OCI-LY3 (cell line): Measurements from ENCODE around the gene ATXN2.
"Not testable (repeated sequence)": the region's sequence is repeated elsewhere in the genome, so short reads cannot be mapped to it uniquely, and the experiment has no call there.

Source experiments
- H2AFZ ChIP-seq: fragments of 200-600, 300-600 bp; shearing (Covaris generic); 2 replicates; pipeline ENCODE4 v1.6.0; 2014; ENCODE audit warnings: antibody characterized with exemption, low read depth, low read length
- H3K27ac ChIP-seq: fragments of 200-600, 300-600 bp; sonication (generic); 2 replicates; pipeline ENCODE4 v1.5.1; 2014; ENCODE audit warnings: mild to moderate bottlenecking, low read length, moderate library complexity, mixed read lengths
- H3K27me3 ChIP-seq: fragments of 200-600, 300-600 bp; sonication (generic); 2 replicates; pipeline ENCODE4 v1.6.1; 2014; ENCODE audit warnings: low read depth, low read length, mixed read lengths
- H3K36me3 ChIP-seq: fragments of 200-600, 300-600 bp; sonication (generic); replicated peaks from 2 replicates; pipeline ENCODE3; 2014; ENCODE audit warnings: low read depth, low read length, mixed read lengths
- H3K4me1 ChIP-seq: fragments of 300-600, 200-600 bp; sonication (generic); 2 replicates; pipeline ENCODE4 v1.6.1; 2014; ENCODE audit warnings: low read length, mixed read lengths
- H3K4me2 ChIP-seq: fragments of 200-600, 300-600 bp; sonication (generic); 2 replicates; pipeline ENCODE4 v1.6.1; 2014; ENCODE audit warnings: low read length, mixed read lengths
- H3K4me3 ChIP-seq: fragments of 300-600, 200-600 bp; sonication (generic); 2 replicates; pipeline ENCODE4 v1.5.1; 2014; ENCODE audit warnings: antibody characterized with exemption, mild to moderate bottlenecking, low read length, moderate library complexity
- H3K79me2 ChIP-seq: fragments of 300-600, 200-600 bp; shearing (Covaris generic); 2 replicates; pipeline ENCODE4 v1.6.1; 2014; ENCODE audit warnings: mild to moderate bottlenecking, low read length, mixed read lengths
- H3K9ac ChIP-seq: fragments of 300-600, 200-600 bp; shearing (Covaris generic); 2 replicates; pipeline ENCODE4 v1.6.0; 2014; ENCODE audit warnings: mild to moderate bottlenecking, low read length, moderate library complexity
- H3K9me3 ChIP-seq: fragments of 200-600, 300-600 bp; shearing (Covaris generic); 2 replicates; pipeline ENCODE4 v1.6.1; 2014; ENCODE audit warnings: low read length, mixed read lengths; ENCODE audit not compliant: insufficient read depth
- H4K20me1 ChIP-seq: fragments of 200-600, 300-600 bp; sonication (generic); 2 replicates; pipeline ENCODE4 v1.6.1; 2016; ENCODE audit warnings: low read length, mixed read lengths; ENCODE audit not compliant: insufficient read depth
- CTCF ChIP-seq: fragments of 200-600, 300-600 bp; sonication (generic); IDR thresholded peaks from 2 replicates; pipeline ENCODE4 v1.5.1; 2014; ENCODE audit warnings: antibody characterized with exemption, low read length, low read depth
- EZH2phosphoT487 ChIP-seq: fragments of 200-600 bp; shearing (Covaris generic); IDR thresholded peaks from 2 replicates; pipeline ENCODE4 v1.6.1; 2018; ENCODE audit warnings: antibody characterized with exemption, mixed run types, low read depth

The ATXN2 gene

DNA sequence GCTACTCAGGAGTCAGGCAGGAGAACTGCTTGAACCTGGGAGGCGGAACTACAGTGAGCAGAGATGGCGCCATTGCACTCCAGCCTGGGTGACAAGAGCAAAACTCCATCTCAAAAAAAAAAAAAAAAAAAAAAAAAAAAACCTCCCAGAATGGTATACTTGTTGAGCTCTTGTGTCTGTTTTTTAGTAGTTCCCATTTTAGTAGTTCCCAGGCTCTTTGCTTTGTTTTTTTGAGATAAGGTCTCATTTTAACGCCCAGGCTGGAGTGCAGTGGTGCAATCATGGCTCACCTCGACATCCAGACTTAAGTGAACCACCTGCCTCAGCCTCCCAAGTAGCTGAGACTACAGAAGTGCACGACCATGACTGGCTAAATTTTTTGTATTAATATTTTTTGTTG lies 13.4 kb downstream of the ATXN2 start:
- Histone ChIP-seq H3K9me3 (no peaks in the 10 kb centered on the region), H3K36me3 (no peaks in the 10 kb centered on the region), H3K4me2 (peak overlapping the region; percentile 11; the same call in 1 of the 2 replicates), H3K27me3 (no peaks in the 10 kb centered on the region), H3K79me2 (peaks cover 97% of the 10 kb centered on the region), H3K9ac (no peak overlapping the region), H2AFZ (no peak overlapping the region), H4K20me1 (peaks cover 49% of the 10 kb centered on the region), H3K27ac (0 out of 2 replicates have a peak overlapping the region, but pooled peaks have one; percentile 11), H3K4me3 (no peak overlapping the region), H3K4me1 (peaks cover 6% of the 10 kb centered on the region)
- TF ChIP-seq EZH2phosphoT487 (no peak), CTCF (no peak)

- TF ChIP-seq CTCF (no peak), EZH2phosphoT487 (no peak)
- Histone ChIP-seq H3K9ac (no peak overlapping the region), H3K27ac (no peak overlapping the region), H3K9me3 (no peaks in the 10 kb centered on the region), H3K36me3 (no peaks in the 10 kb centered on the region), H2AFZ (no peak overlapping the region), H3K4me3 (no peak overlapping the region), H3K4me2 (no peak overlapping the region), H3K79me2 (peaks cover 96% of the 10 kb centered on the region), H3K27me3 (no peaks in the 10 kb centered on the region), H3K4me1 (peaks cover 6% of the 10 kb centered on the region), H4K20me1 (peaks cover 41% of the 10 kb centered on the region)
Observed at GRCh38 chr12:111584959-111585358, 14.2 kb downstream of the ATXN2 start.

DNA sequence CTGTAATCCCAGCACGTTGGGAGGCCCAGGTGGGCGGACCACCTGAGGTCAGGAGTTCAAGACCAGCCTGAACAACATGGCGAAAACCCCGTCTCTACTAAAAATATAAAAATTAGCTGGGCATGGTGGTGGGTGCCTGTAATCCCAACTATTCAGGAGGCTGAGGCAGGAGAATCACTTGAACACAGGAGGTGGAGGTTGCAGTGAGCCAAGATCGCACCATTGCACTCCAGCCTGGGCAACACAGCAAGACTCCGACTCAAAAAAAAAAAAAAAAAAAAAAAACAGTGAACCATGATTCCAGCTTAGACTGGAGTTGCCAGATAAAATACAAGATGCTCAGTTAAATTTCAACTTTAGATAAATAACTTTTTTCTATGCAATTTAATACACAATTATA lies 15.6 kb downstream of the ATXN2 start:
- H3K27me3 ChIP-seq, H2AFZ ChIP-seq, H3K9ac ChIP-seq, H3K27ac ChIP-seq, H3K36me3 ChIP-seq, H3K4me1 ChIP-seq, H3K9me3 ChIP-seq, H3K4me2 ChIP-seq, H3K4me3 ChIP-seq: not testable (repeated sequence)
- H4K20me1 ChIP-seq, result peaks cover 38% of the 10 kb centered on the region
- peaks cover 96% of the 10 kb centered on the region for H3K79me2 ChIP-seq

DNA sequence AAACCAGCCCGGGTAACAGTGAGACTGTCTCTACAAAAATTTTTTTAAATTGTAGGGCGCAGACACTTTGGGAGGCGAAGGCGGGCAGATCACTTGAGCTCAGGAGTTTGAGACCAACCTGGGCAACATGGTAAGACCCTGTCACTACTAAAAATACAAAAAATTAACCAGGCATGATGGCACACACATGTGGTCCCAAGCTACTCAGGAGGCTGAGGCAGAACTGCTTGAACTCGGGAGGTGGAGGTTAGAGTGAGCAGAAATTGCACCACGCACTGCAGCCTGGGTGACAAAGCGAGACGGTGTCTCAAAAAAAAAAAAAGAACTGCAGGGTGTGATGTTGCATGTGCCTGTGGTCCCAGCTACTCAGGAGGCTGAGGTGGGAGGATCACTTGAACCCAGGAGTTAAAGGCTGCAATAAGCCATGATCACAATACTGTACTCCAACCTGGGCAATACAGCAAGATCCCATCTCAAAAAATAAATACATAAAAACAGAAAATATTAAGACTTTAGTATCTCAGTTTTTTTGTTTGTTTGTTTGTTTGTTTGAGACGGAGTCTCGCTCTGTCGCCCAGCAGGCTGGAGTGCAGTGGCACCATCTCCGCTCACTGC lies 16.9 kb downstream of the ATXN2 start:
- no peak overlapping the region for H3K4me2 ChIP-seq
- H3K4me1 ChIP-seq, result peaks cover 6% of the 10 kb centered on the region
- H3K27ac ChIP-seq, result no peak overlapping the region
- H3K79me2 ChIP-seq, result peaks cover 96% of the 10 kb centered on the region
- no peaks in the 10 kb centered on the region for H3K27me3 ChIP-seq
- no peak overlapping the region for H3K9ac ChIP-seq
- H4K20me1 ChIP-seq, result peaks cover 35% of the 10 kb centered on the region
- peaks cover 4% of the 10 kb centered on the region for H3K36me3 ChIP-seq
- TF ChIP-seq CTCF (no peak), EZH2phosphoT487 (no peak)
- H2AFZ ChIP-seq, result no peak overlapping the region
- no peak overlapping the region for H3K4me3 ChIP-seq
- H3K9me3 ChIP-seq, result no peaks in the 10 kb centered on the region
